HG03039 (cell line): ENCODE data around the gene OPN4.

ENCODE experiments used
- ATAC-seq: cut with Tn5 transposase; IDR thresholded peaks from one replicate; pipeline ENCODE4 v1.9.1; 2021; ENCODE audit warnings: mild to moderate bottlenecking, moderate library complexity; ENCODE audit not compliant: unreplicated experiment

Gene OPN4

GRCh38 chr10:86698207-86698940, 44.0 kb downstream of the OPN4 start:
- no peak for ATAC-seq

DNA sequence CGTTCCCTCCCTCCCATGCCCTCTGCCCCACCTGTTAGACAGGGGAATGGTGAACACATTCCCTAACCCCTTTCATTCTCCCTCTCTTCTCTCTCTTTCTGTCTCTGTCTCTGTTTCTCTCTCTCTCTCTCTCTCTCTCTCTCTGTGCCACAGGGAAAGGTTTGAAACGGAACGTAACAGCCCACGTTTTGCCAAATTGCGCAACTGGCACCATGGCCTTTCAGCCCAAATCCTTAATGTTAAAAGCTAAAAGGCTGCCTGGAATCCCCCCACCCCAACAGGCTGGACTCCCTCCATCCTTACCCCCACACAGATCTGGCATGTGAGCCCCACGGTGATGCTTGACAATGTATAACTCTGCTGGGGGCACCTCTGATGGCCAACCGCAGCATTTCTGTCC, 44.8 kb downstream of the OPN4 start:
- ATAC-seq: no peak

- ATAC-seq: no peak
These were observed 45.2 kb downstream of the OPN4 start for GRCh38 chr10:86699541-86699940.

DNA sequence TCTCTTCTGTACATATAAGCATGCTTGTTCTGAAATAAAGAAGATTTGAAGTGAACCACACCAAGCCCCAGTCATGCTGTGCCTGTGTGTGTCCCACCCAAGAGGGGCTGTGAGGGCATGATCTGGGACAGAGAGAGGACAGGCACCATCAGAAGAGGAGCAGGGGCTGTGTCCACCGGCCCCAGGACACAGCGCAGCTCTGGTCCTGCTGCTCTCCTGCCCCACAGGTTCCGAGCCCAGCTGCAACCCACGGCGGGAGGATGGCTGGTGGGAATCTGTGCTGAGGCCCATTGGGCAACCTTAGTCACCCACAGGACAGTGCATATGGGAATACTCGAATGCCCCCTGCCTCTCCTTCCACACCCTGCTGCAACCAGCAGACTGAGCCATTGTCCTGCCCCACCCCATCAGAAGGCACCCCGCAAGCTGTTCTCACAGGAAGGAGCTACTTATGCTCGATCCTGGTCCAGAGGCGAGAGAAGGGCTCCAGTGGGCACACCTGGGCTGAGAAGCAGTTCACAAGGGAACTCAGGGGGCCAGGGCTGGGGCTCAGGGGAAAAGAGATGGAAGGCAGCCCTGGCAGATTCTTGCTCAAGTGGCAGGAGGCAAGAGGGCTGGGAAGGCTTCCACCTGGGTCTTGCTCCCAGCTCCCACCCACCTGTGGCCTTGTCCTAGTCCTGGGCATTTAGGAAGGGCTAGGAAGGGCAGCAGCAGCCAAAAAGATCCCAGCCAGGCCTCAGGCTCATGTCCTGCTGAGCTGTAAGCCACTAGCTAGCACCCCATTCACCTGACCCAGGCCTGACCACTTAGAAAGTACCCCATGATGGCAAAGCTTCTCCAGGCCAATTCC, 45.9 kb downstream of the OPN4 start:
- no peak for ATAC-seq

GRCh38 chr10:86700851-86701617, 46.7 kb downstream of the OPN4 start:
- ATAC-seq: no peak

- ATAC-seq: no peak
These were observed 48.8 kb downstream of the OPN4 start for GRCh38 chr10:86703176-86703575.

DNA sequence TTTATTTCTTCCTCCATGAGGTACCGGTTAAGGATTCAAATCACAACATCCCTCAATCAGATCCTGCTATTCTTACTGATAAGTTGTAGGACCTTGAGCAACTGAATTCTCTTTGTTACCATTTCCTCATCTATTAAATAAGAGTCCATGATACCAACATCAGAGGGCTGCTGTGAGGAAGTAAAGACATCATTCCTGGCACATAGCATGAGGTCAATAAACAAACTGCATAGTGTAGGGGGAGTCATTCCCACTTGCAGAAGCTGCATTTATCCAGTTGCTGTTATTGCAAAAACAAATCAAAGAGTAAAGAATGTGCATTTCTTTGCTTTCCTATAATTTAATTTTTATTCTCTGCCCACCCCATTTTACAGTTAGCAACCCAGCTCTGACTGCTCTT, 50.8 kb downstream of the OPN4 start:
- ATAC-seq: no peak

DNA sequence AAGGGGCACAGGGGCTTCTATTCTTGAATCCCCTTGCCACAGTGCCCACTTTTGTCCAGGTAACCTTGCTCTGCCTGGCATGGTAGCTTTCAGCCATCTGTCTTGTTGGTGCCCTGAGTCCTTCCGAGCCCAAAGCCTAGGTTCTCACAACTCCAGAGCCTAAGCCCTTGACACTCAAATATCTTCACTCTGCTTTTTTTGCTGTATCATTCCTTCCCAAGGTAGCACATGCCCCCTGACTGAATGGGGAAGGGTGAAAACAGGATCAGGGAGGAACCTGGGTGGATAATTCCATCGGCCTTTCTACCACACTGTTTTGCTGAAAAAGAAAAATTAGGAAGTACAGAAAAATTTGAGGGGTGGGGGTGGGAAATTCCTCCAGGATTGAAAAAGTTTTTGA, 51.6 kb downstream of the OPN4 start:
- no peak for ATAC-seq

DNA sequence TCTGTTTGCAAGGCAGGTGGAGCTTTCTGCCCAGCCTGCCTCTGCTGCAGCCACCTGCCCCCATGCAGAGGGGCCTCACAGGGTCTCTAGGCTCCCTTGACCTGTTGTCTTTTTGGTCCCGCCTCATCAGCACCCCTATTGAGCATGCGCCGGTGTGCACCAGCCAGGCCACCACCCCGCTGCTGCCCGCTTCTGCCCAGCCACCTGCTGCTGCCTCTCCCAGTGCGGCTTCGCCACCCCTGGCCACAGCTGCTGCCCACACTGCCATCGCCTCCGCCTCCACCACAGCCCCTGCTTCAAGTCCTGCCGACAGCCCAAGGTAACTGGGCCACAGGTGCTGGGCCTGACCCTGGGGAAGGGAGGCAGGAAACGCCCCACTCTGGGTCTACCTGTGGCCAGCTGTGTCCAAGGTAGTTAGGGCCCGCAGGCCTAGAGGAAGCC, 52.1 kb downstream of the OPN4 start:
- ATAC-seq: no peak

DNA sequence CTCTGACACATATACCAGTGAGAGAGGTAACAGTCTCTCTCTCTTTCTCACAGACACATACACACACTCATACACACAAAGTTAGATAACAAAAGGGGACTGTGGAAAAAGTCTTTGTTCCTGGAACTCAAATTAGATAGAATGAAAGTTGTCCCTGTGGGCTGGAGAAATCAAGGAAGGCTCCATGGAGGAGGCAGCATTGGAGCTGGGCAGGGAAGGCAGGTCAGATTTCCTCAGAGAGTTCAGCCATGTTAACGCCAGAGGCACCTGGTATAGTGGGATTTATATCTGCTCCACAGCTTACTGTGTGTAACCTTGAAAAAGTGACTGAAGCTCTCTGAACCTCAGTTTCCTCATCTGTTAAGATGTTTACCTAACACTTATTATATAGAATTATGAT, 52.6 kb downstream of the OPN4 start:
- no peak for ATAC-seq

GRCh38 chr10:86707505-86707904, 53.2 kb downstream of the OPN4 start:
- no peak for ATAC-seq

DNA sequence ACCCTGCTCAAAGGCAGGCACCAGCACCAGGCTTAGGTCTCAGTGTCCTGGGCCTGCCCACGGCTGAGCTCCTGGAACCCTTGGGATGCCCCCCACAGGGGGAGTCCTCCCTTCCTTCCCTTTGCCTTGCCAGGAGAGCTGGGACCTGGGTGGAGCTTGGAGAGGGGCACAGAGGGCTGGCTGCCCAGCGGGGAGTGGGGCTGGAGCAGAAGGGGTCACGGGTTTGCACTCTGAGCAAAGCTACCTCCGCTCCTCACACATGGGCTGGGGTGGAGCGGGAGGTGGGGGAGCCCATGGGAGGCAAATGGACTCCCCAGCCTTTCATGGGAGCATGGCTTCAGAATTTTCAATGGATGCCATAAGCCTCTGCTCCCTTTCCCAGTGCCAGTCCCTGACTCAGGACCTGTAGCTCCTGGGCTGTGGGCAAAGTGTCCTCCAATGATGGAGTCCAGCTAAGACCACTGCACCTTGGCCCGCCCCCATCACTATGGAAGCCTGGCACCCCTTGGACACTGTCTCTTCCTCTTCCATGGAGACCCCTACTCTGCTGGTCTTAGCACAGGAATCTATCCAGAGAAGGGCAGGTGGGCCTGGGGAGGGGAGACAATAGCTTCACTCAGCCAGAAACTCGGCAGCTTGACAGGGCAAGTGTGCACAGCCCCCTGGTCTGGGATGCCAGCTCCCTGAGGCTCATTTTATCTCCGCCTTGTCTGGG, 53.9 kb downstream of the OPN4 start:
- ATAC-seq: no peak

DNA sequence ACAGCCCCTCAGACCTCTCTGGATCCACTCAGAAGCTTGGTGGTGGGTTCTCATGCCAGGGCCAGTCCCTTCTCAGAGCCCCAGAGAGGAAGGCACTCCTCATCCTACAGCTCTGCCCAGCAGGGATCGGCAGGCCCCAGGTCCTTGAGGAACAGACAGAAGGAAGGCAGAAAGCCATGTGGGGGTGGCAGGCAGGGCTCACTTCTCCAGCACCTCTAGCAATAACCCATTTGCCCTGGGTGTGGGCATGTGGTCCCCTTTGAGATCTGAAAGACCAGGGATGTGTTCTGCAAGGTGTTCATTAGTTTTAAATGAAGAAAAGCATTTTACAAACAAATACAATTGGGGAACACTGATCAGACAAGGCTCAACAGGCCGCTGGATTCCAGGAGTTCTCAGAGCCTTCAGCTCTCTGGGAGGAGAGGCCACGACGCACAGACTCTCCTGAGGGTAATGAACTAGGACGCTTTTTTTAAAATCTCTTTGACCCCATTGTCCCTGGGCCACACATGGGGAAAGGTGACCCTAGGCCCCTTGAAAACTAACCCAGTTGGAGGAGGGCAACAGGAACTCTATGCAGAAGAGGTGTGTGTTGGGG, 54.5 kb downstream of the OPN4 start:
- no peak for ATAC-seq

DNA sequence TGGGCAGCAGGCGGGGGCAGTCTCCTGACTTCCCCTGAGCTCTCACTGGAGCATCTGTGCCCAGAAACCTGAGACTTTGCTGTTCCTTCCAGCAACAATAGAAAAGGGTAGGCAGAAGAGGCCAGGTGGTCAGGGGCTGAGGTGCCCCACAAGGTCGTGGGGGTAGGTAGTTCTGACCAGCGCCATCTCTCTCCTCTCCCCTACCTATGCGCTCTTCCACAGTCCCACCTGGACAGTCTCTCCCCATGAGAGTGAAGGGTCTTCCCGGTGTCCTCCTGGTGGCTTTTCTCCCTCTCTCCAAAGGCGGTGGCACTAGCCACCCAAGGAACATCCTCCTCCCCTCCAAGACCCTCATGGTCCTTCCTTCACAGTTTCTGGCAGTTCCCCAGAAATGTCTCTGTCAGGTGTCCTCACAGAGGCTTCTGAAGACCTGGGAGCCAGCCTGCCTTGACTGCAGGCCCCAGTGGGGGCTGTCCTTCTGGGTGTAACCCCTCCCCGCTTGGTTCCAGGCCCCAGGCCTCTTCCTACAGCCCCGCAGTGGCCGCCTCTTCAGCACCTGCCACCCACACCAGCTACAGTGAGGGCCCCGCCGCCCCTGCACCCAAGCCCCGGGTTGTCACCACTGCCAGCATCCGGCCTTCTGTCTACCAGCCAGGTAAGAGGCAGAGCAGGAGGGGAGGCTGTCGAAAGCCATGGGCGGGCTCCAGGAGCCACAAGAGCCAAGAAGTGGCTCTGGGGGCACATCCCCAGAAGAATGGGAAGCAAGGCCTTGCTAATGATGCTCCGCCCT, 55.2 kb downstream of the OPN4 start:
- no peak for ATAC-seq

GRCh38 chr10:86710987-86711512, 56.7 kb downstream of the OPN4 start:
- ATAC-seq: peak; percentile 88

DNA sequence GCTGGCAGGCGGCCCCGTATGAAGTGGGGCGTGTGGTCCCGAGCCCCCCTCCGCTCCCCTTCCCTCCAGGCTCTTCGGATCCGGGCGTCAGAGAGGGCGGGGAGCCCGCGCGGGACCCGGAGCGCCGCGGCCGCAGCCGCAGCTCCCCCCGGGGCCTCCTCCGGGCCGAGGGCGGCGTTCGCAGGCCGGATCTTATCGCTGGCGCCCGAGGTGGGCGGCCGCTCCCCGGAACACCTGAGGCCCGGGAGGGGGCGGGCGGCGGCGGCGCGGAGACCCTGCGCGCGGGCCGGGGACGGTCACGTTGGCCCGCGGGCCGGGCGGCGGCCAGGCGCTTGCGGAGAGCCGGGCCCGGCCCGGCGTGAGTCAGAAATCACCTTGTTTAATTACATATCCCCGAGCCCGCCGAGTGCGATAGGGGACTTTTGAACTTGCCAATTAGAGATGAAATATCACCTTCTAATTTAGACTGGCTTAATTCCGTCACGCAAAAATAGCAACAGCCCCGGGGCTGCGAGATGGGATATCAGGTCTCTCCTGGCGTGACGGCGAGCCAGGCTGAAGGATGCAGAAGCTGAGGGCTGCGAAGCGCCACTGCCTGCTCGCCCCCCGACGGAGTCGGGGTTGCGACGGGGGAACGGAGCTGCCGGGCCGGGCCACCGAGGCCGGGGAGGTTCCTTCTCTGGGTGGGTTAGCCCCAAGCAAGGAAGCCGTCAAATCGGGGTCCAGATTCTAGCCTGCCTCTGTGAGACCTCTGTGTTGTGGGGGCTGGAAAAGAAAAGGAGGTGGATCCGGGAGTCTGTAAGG, 57.4 kb downstream of the OPN4 start:
- ATAC-seq: peak; percentile 39

GRCh38 chr10:86712317-86712707, 58.0 kb downstream of the OPN4 start:
- peak; percentile 12 for ATAC-seq

GRCh38 chr10:86715156-86715795, 60.9 kb downstream of the OPN4 start:
- ATAC-seq: no peak
